Liver (tissue), 3 donors: ENCODE data around the gene EGFR.

ENCODE experiments used
- ATF3 ChIP-seq: IDR thresholded peaks from 2 replicates; pipeline ENCODE4 v1.6.1; 2016; ENCODE audit warnings: antibody characterized with exemption
- FOXA1 ChIP-seq: IDR thresholded peaks from 2 replicates; pipeline ENCODE4 v1.6.1; 2016; ENCODE audit warnings: antibody characterized with exemption
- GABPA ChIP-seq, 2 donors: IDR thresholded peaks in 1 of 2; conservative IDR thresholded peaks in 1 of 2; 2 replicates each; pipeline ENCODE4 v1.6.1; 2016; ENCODE audit warnings: antibody characterized with exemption in 2 of 2, mild to moderate bottlenecking in 1 of 2, moderate library complexity in 1 of 2
- MAX ChIP-seq: IDR thresholded peaks from 2 replicates; pipeline ENCODE4 v1.6.1; 2016; ENCODE audit warnings: antibody characterized with exemption
- NR2F2 ChIP-seq: IDR thresholded peaks from 2 replicates; pipeline ENCODE4 v1.6.1; 2016; ENCODE audit warnings: antibody characterized with exemption
- RAD21 ChIP-seq, 2 donors: IDR thresholded peaks; 2 replicates each; pipeline ENCODE4 v1.6.1; 2016; ENCODE audit warnings: antibody characterized with exemption in 2 of 2, mild to moderate bottlenecking in 2 of 2
- RXRA ChIP-seq, 2 donors: IDR thresholded peaks; 2 replicates each; pipeline ENCODE4 v1.6.1; 2017 to 2018; ENCODE audit warnings: antibody characterized with exemption in 2 of 2, mild to moderate bottlenecking in 1 of 2
- SP1 ChIP-seq: IDR thresholded peaks from 2 replicates; pipeline ENCODE4 v1.6.1; 2018; ENCODE audit warnings: antibody characterized with exemption, mild to moderate bottlenecking
- TAF1 ChIP-seq: conservative IDR thresholded peaks from 2 replicates; pipeline ENCODE4 v1.6.1; 2016; ENCODE audit warnings: antibody characterized with exemption, mild to moderate bottlenecking
- YY1 ChIP-seq: IDR thresholded peaks from 2 replicates; pipeline ENCODE4 v1.6.1; 2016; ENCODE audit warnings: antibody characterized with exemption, mild to moderate bottlenecking
- TF ChIP-seq, protein P1 (sequence below): fragments of 150-350 bp; IDR thresholded peaks from 2 replicates; pipeline ENCODE4 v1.5.1; 2017; ENCODE audit warnings: improper control_type of control experiment, low read depth, low read length; ENCODE audit not compliant: missing input control
- TF ChIP-seq, protein P2 (sequence below): IDR thresholded peaks from 2 replicates; pipeline ENCODE4 v1.6.1; 2016; ENCODE audit warnings: antibody characterized with exemption, mild to moderate bottlenecking
- TF ChIP-seq, protein P3 (sequence below): IDR thresholded peaks from 2 replicates; pipeline ENCODE4 v1.6.1; 2016; ENCODE audit warnings: antibody characterized with exemption
- donor health status: healthy.
- donor health status: healthy.

DNA sequence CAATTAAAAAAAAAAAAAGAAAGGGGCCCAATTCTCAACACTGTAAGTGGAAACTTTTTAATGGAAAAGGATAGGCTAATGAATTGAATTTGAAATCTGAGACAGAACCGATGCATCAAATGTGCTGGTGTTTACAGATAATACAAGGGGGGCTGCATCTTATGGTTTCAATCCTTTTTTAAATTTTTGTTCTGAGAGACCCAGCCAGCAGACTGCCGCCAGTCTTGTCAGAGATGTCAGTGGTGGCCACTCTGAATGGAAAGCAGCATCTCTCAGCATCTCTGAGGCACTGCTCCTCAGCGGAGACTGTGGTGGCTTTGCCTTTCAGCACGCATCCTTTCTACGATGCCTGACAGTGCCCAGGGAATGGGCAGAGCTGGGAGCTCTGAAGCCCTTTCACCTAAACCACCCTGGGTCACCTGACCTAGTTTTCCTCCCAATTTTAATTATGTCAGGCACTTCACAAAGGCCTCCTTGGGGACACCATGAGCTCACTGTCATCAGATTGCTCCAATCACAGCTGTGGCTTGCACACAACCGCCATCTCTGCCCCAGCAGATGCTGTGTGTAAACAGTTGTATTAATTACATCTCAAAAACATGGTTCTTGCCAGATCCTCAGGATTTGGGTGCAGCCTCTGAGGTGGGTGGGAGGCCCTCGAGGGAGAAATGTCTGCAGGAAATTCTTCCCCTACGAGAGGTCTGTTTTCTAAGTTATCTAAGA lies 81.2 kb downstream of the EGFR start:
- no peak for TF ChIP-seq GABPA (IDR thresholded peaks at IDR 0.05 in 1 of 2, conservative IDR thresholded peaks at IDR 0.05 in 1 of 2)
- TF ChIP-seq ATF3, result no peak
- TF ChIP-seq, protein P1, sequence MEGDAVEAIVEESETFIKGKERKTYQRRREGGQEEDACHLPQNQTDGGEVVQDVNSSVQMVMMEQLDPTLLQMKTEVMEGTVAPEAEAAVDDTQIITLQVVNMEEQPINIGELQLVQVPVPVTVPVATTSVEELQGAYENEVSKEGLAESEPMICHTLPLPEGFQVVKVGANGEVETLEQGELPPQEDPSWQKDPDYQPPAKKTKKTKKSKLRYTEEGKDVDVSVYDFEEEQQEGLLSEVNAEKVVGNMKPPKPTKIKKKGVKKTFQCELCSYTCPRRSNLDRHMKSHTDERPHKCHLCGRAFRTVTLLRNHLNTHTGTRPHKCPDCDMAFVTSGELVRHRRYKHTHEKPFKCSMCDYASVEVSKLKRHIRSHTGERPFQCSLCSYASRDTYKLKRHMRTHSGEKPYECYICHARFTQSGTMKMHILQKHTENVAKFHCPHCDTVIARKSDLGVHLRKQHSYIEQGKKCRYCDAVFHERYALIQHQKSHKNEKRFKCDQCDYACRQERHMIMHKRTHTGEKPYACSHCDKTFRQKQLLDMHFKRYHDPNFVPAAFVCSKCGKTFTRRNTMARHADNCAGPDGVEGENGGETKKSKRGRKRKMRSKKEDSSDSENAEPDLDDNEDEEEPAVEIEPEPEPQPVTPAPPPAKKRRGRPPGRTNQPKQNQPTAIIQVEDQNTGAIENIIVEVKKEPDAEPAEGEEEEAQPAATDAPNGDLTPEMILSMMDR, result no peak
- TF ChIP-seq, protein P2, sequence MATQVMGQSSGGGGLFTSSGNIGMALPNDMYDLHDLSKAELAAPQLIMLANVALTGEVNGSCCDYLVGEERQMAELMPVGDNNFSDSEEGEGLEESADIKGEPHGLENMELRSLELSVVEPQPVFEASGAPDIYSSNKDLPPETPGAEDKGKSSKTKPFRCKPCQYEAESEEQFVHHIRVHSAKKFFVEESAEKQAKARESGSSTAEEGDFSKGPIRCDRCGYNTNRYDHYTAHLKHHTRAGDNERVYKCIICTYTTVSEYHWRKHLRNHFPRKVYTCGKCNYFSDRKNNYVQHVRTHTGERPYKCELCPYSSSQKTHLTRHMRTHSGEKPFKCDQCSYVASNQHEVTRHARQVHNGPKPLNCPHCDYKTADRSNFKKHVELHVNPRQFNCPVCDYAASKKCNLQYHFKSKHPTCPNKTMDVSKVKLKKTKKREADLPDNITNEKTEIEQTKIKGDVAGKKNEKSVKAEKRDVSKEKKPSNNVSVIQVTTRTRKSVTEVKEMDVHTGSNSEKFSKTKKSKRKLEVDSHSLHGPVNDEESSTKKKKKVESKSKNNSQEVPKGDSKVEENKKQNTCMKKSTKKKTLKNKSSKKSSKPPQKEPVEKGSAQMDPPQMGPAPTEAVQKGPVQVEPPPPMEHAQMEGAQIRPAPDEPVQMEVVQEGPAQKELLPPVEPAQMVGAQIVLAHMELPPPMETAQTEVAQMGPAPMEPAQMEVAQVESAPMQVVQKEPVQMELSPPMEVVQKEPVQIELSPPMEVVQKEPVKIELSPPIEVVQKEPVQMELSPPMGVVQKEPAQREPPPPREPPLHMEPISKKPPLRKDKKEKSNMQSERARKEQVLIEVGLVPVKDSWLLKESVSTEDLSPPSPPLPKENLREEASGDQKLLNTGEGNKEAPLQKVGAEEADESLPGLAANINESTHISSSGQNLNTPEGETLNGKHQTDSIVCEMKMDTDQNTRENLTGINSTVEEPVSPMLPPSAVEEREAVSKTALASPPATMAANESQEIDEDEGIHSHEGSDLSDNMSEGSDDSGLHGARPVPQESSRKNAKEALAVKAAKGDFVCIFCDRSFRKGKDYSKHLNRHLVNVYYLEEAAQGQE, result no peak
- TF ChIP-seq YY1, result no peak
- no peak for TF ChIP-seq MAX
- TF ChIP-seq TAF1, result no peak
- TF ChIP-seq, protein P3, sequence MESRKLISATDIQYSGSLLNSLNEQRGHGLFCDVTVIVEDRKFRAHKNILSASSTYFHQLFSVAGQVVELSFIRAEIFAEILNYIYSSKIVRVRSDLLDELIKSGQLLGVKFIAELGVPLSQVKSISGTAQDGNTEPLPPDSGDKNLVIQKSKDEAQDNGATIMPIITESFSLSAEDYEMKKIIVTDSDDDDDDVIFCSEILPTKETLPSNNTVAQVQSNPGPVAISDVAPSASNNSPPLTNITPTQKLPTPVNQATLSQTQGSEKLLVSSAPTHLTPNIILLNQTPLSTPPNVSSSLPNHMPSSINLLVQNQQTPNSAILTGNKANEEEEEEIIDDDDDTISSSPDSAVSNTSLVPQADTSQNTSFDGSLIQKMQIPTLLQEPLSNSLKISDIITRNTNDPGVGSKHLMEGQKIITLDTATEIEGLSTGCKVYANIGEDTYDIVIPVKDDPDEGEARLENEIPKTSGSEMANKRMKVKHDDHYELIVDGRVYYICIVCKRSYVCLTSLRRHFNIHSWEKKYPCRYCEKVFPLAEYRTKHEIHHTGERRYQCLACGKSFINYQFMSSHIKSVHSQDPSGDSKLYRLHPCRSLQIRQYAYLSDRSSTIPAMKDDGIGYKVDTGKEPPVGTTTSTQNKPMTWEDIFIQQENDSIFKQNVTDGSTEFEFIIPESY, result no peak
- no peak for TF ChIP-seq SP1
- no peak for TF ChIP-seq RAD21 (IDR thresholded peaks at IDR 0.05)
- no peak for TF ChIP-seq RXRA (IDR thresholded peaks at IDR 0.05)
- no peak for TF ChIP-seq NR2F2
- TF ChIP-seq FOXA1, result no peak
